Measurements from ENCODE around the gene SGF29.
"Not testable (repeated sequence)": the region's sequence is repeated elsewhere in the genome, so short reads cannot be mapped to it uniquely, and the experiment has no call there.

SGF29 gene

DNA sequence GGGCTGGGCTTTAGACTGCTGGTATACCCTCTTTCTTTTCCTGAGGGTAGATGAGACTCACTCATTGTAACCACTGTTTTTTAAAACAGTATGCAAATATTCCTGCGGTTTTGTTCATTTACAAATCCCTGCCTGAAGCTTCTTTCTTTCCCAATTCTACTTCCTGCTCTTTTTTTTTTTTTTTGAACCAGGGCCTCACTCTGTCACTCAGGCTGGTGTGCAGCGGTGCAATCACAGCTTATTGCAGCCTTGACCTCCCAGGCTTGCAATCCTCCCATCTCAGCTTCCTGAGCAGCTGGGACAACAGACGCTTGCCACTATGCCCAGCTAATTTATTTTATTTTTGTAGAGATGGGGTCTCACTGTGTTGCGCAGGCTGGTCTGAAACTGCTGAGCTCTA is 64.2 kb downstream of the SGF29 start:
- Mint-ChIP-seq H3K36me3 (peaks cover 4% of the 10 kb centered on the region), H3K4me3 (no peak overlapping the region), H3K27ac (no peak overlapping the region), H3K4me1 (ENCODE audit: low read depth) (peaks cover 13% of the 10 kb centered on the region), H3K27me3 (no peaks in the 10 kb centered on the region), H3K9me3 (ENCODE audit: low read depth) (no peaks in the 10 kb centered on the region)

GRCh38 chr16:28620316-28620715 is 66.6 kb downstream of the SGF29 start:
- H3K27me3 Mint-ChIP-seq; H3K4me3 Mint-ChIP-seq; H3K27ac Mint-ChIP-seq; H3K36me3 Mint-ChIP-seq; H3K9me3 Mint-ChIP-seq (ENCODE audit: low read depth): not testable (repeated sequence)
- H3K4me1 Mint-ChIP-seq (ENCODE audit: low read depth) = peaks cover 17% of the 10 kb centered on the region

DNA sequence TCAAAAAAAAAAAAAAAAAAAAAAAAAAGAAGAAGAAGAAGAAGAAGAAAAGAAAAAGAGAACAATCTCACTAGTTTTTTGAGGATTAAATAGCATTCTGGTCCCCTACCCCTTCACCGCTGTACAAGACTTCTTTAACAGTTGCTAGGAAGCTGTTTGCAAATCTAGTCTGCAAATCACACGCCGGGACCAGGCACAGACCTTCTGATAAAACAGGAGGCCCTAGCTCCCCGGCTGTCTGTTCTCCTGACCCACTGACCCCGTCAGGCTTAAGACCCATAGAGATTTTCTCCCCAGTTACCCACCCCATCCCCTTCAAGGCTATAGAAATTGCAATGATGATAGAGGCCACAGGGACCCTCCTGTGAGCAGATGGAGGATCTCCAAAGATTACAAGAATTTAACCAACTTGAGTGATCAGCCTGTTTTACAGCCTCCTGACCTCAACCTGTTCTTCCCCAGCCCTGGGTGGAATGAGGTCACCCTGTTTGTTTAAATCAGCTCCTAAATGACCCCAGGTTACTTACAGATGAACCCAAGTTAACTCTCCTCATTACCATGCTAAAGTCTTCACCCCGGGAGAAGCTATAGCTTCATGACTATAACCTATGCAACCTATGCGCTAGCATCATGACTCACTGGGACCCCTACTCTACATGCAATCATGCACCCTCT is 67.9 kb downstream of the SGF29 start:
- Mint-ChIP-seq H3K27me3 (no peaks in the 10 kb centered on the region), H3K27ac (peak overlapping the region; percentile 69), H3K36me3 (peaks cover 4% of the 10 kb centered on the region), H3K9me3 (ENCODE audit: low read depth) (no peaks in the 10 kb centered on the region), H3K4me3 (peak overlapping the region; percentile 88), H3K4me1 (ENCODE audit: low read depth) (peaks cover 16% of the 10 kb centered on the region)

GRCh38 chr16:28622532-28623171 is 68.9 kb downstream of the SGF29 start:
- peak overlapping the region; percentile 88 for H3K4me3 Mint-ChIP-seq
- H3K27ac Mint-ChIP-seq = peak overlapping the region; percentile 86
- not testable (repeated sequence) for H3K9me3 Mint-ChIP-seq (ENCODE audit: low read depth); H3K36me3 Mint-ChIP-seq; H3K27me3 Mint-ChIP-seq
- peaks cover 15% of the 10 kb centered on the region for H3K4me1 Mint-ChIP-seq (ENCODE audit: low read depth)

DNA sequence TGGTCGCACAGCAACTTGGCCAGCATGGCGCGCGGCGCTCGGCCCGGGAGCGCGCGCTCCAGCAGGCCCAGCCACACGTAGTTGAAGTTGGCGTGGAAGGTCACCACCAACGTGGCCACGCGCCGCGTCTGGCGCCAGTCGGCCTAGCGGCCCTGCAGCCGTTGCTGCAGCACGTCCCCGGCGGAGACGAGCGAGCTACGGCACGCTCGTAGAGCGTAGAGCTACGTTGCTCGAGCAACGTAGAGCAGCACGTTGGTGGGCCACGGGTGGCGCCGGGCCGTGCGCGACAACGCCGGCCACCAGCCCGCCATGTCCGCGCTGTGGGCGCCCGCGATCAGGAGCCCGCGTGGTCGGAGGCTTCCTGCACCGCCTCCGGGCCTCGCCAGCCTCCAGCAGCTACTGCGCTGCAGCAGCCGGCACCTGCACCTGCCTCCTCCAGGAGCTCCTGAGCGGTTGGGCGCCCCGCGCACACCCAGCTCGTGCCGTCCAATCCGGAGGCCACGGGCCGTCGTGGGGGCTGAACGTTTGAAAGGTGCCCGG is 69.5 kb downstream of the SGF29 start:
- Mint-ChIP-seq H3K27me3 (no peaks in the 10 kb centered on the region), H3K36me3 (peaks cover 2% of the 10 kb centered on the region), H3K4me3 (peak overlapping the region; percentile 88), H3K27ac (peak overlapping the region; percentile 86), H3K4me1 (ENCODE audit: low read depth) (peaks cover 15% of the 10 kb centered on the region), H3K9me3 (ENCODE audit: low read depth) (no peaks in the 10 kb centered on the region)

GRCh38 chr16:28630905-28631304 is 77.2 kb downstream of the SGF29 start:
- H3K9me3 Mint-ChIP-seq (ENCODE audit: low read depth); H3K27ac Mint-ChIP-seq; H3K4me3 Mint-ChIP-seq: not testable (repeated sequence)

GRCh38 chr16:28636093-28636823 is 82.5 kb downstream of the SGF29 start:
- not testable (repeated sequence) for H3K9me3 Mint-ChIP-seq (ENCODE audit: low read depth); H3K4me1 Mint-ChIP-seq (ENCODE audit: low read depth); H3K36me3 Mint-ChIP-seq; H3K27ac Mint-ChIP-seq; H3K27me3 Mint-ChIP-seq; H3K4me3 Mint-ChIP-seq

More at GRCh38 chr16:28630905-28631304, 77.2 kb downstream of the SGF29 start:
- not testable (repeated sequence) for H3K27me3 Mint-ChIP-seq; H3K36me3 Mint-ChIP-seq; H3K4me1 Mint-ChIP-seq (ENCODE audit: low read depth)

DNA sequence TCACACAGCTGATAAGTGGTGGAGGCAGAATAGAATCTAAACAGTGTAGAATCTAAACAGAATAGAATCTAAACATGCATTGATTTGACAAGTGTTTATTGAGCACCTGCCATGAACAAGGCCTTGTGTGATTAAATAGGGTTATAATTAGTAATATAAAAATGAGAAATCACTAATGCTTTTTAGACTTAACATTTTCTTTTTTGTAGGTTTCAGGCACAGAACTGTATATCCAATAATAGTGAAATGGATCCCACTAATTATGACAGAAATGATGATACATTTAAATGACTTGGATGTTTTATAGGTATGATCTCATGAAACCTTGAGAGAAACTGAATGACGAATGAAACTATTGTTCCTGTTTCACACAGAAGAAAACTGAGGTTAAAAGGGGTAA is 84.0 kb downstream of the SGF29 start, which contains the start of gene NPIPB8:
TSS of gene NPIPB8 (plus strand) at position 301 of the 400 bp plus-strand sequence. CDS start 296 bp downstream, outside the sequence.
- H3K4me1 Mint-ChIP-seq (ENCODE audit: low read depth); H3K27me3 Mint-ChIP-seq; H3K4me3 Mint-ChIP-seq; H3K9me3 Mint-ChIP-seq (ENCODE audit: low read depth); H3K27ac Mint-ChIP-seq; H3K36me3 Mint-ChIP-seq: not testable (repeated sequence)

- not testable (repeated sequence) for H3K9me3 Mint-ChIP-seq (ENCODE audit: low read depth); H3K27ac Mint-ChIP-seq; H3K4me1 Mint-ChIP-seq (ENCODE audit: low read depth); H3K36me3 Mint-ChIP-seq; H3K4me3 Mint-ChIP-seq; H3K27me3 Mint-ChIP-seq
These were observed 84.6 kb downstream of the SGF29 start for GRCh38 chr16:28638359-28638758.

DNA sequence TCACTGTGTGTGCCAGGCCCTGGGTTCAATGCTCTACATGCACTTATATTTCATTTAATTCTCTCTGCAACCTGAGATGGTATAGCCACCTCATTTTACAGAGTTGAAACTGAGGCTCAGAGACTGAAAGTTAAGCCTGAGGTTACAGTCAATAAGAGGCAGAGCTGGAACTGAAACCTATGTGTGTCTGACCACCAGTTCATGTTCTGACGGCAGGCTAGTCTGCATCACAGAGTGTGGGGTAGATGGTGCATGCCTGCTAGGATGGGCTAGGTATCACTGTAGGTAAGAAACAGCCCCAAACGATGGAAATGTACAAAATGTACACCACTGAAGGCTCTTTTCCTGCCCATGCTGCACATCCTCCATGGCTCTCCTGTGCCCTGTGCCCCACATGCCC is 86.2 kb downstream of the SGF29 start:
- H3K27ac Mint-ChIP-seq = not testable (repeated sequence)

More for the DNA sequence above, 86.2 kb downstream of the SGF29 start:
- H3K27me3 Mint-ChIP-seq; H3K4me3 Mint-ChIP-seq; H3K36me3 Mint-ChIP-seq; H3K9me3 Mint-ChIP-seq (ENCODE audit: low read depth); H3K4me1 Mint-ChIP-seq (ENCODE audit: low read depth): not testable (repeated sequence)

All from activated naive CD8-positive, alpha-beta T cell (primary cell).